BLaER1 treated with 17β-estradiol and CSF1 and Interleukin-3, amounts not matched to agents 10 nM and 100 nM (cell line): ENCODE data around the gene COL18A1.
"Not testable (repeated sequence)": the region's sequence is repeated elsewhere in the genome, so short reads cannot be mapped to it uniquely, and the experiment has no call there.

Source experiments
- H3K27ac ChIP-seq, 11 experiments: shearing (Covaris generic); formaldehyde crosslinking; 2 replicates each; pipeline ENCODE4 v1.8.1; 2022
- H3K27me3 ChIP-seq, 11 experiments: shearing (Covaris generic); formaldehyde crosslinking; 2 replicates each; pipeline ENCODE4 v1.8.1; 2022
- H3K36me3 ChIP-seq, 11 experiments: shearing (Covaris generic); formaldehyde crosslinking; 2 replicates each; pipeline ENCODE4 v1.8.1; 2022
- H3K4me1 ChIP-seq, 10 experiments: shearing (Covaris generic); formaldehyde crosslinking; 2 replicates each; pipeline ENCODE4 v1.8.1; 2022
- H3K4me2 ChIP-seq, 11 experiments: shearing (Covaris generic); formaldehyde crosslinking; 2 replicates each; pipeline ENCODE4 v1.8.1; 2022
- H3K4me3 ChIP-seq, 10 experiments: shearing (Covaris generic); formaldehyde crosslinking; 2 replicates each; pipeline ENCODE4 v1.8.1; 2022
- H3K9ac ChIP-seq, 11 experiments: shearing (Covaris generic); formaldehyde crosslinking; 2 replicates each; pipeline ENCODE4 v1.8.1; 2022
- H3K9me3 ChIP-seq, 11 experiments: shearing (Covaris generic); formaldehyde crosslinking; replicated peaks in 1 of 11; 2 replicates each; pipeline ENCODE4 v1.8.1; 2022
- H4K20me1 ChIP-seq, 11 experiments: shearing (Covaris generic); formaldehyde crosslinking; 2 replicates each; pipeline ENCODE4 v1.8.1; 2022
- Cebpa-rat ChIP-seq, 11 experiments: shearing (Covaris generic); IDR thresholded peaks; 2 replicates each; pipeline ENCODE4 v1.8.1; 2022

Gene COL18A1

GRCh38 chr21:45359451-45360217 is 45.3 kb upstream of the COL18A1 start:
- Histone ChIP-seq H4K20me1 (peaks cover 0 to 9% (median 0%) of the 10 kb centered on the region in 11 experiments; a peak in 1 of 22 replicates), H3K9me3 (no peaks in the 10 kb centered on the region), H3K27ac (no peak overlapping the region), H3K36me3 (no peaks in the 10 kb centered on the region), H3K4me1 (peaks cover 43 to 69% (median 62%) of the 10 kb centered on the region in 10 experiments), H3K4me2 (peak overlapping the region in 7 of 11 experiments; percentile 32 to 78 (median 71); a peak in 10 of 22 replicates), H3K9ac (no peak overlapping the region), H3K4me3 (no peak overlapping the region), H3K27me3 (peaks cover 0 to 14% (median 6%) of the 10 kb centered on the region in 11 experiments; a peak in 11 of 22 replicates)
- TF ChIP-seq Cebpa-rat (IDR thresholded peaks at IDR 0.05) = no peak

GRCh38 chr21:45361033-45361997 is 43.6 kb upstream of the COL18A1 start:
- TF ChIP-seq Cebpa-rat (IDR thresholded peaks at IDR 0.05) = no peak
- Histone ChIP-seq H3K27me3 (peaks cover 0 to 27% (median 11%) of the 10 kb centered on the region in 11 experiments; a peak in 14 of 22 replicates), H4K20me1 (peaks cover 0 to 9% (median 0%) of the 10 kb centered on the region in 11 experiments; a peak in 1 of 22 replicates), H3K36me3 (no peaks in the 10 kb centered on the region), H3K9ac (no peak overlapping the region), H3K4me2 (peak overlapping the region in 3 of 11 experiments; percentile 20 to 52 (median 43); a peak in 1 of 22 replicates), H3K9me3 (no peaks in the 10 kb centered on the region), H3K4me3 (no peak overlapping the region), H3K4me1 (peaks cover 45 to 65% (median 60%) of the 10 kb centered on the region in 10 experiments), H3K27ac (no peak overlapping the region)

- H3K4me3 ChIP-seq = no peak overlapping the region
- peaks cover 0 to 9% (median 0%) of the 10 kb centered on the region in 11 experiments; a peak in 1 of 22 replicates for H4K20me1 ChIP-seq
- peaks cover 0 to 27% (median 11%) of the 10 kb centered on the region in 11 experiments; a peak in 14 of 22 replicates for H3K27me3 ChIP-seq
- peaks cover 36 to 64% (median 59%) of the 10 kb centered on the region in 10 experiments for H3K4me1 ChIP-seq
- no peaks in the 10 kb centered on the region for H3K9me3 ChIP-seq
- H3K27ac ChIP-seq = no peak overlapping the region
- no peak overlapping the region for H3K4me2 ChIP-seq
- no peak for TF ChIP-seq Cebpa-rat (IDR thresholded peaks at IDR 0.05)
- no peaks in the 10 kb centered on the region for H3K36me3 ChIP-seq
- no peak overlapping the region for H3K9ac ChIP-seq
These were observed 42.8 kb upstream of the COL18A1 start for GRCh38 chr21:45362077-45362747.

GRCh38 chr21:45362748-45363145 is 42.2 kb upstream of the COL18A1 start:
- Histone ChIP-seq H3K4me2 (no peak overlapping the region), H4K20me1 (peaks cover 0 to 9% (median 0%) of the 10 kb centered on the region in 11 experiments; a peak in 1 of 22 replicates), H3K27me3 (peaks cover 0 to 27% (median 11%) of the 10 kb centered on the region in 11 experiments; a peak in 14 of 22 replicates), H3K9ac (no peak overlapping the region), H3K36me3 (no peaks in the 10 kb centered on the region), H3K4me3 (no peak overlapping the region), H3K9me3 (no peaks in the 10 kb centered on the region), H3K27ac (no peak overlapping the region), H3K4me1 (peaks cover 30 to 64% (median 59%) of the 10 kb centered on the region in 10 experiments)
- no peak for TF ChIP-seq Cebpa-rat (IDR thresholded peaks at IDR 0.05)

- H3K36me3 ChIP-seq, H3K4me3 ChIP-seq, H3K27ac ChIP-seq, H4K20me1 ChIP-seq, H3K9me3 ChIP-seq, H3K9ac ChIP-seq: not testable (repeated sequence)
- Histone ChIP-seq H3K4me2 (peak overlapping the region in 2 of 11 experiments; percentile 80 to 85; a peak in 4 of 22 replicates), H3K27me3 (peaks cover 0 to 27% (median 11%) of the 10 kb centered on the region in 11 experiments; a peak in 14 of 22 replicates), H3K4me1 (peaks cover 25 to 64% (median 59%) of the 10 kb centered on the region in 10 experiments)
These were observed 41.7 kb upstream of the COL18A1 start for GRCh38 chr21:45363272-45363671.

- TF ChIP-seq Cebpa-rat (IDR thresholded peaks at IDR 0.05) = no peak
- H3K27ac ChIP-seq = peak overlapping the region in 9 of 11 experiments; percentile 31 to 62 (median 51); a peak in 16 of 22 replicates
- H3K9ac ChIP-seq = peak overlapping the region in 7 of 11 experiments; percentile 2 to 47 (median 35); a peak in 7 of 22 replicates
- no peaks in the 10 kb centered on the region for H3K9me3 ChIP-seq
- H3K36me3 ChIP-seq = no peaks in the 10 kb centered on the region
- H3K4me2 ChIP-seq = peak overlapping the region; percentile 47 to 88 (median 66)
- peaks cover 0 to 9% (median 0%) of the 10 kb centered on the region in 11 experiments; a peak in 1 of 22 replicates for H4K20me1 ChIP-seq
- H3K4me1 ChIP-seq = peaks cover 25 to 64% (median 59%) of the 10 kb centered on the region in 10 experiments
- peaks cover 0 to 27% (median 11%) of the 10 kb centered on the region in 11 experiments; a peak in 14 of 22 replicates for H3K27me3 ChIP-seq
- no peak overlapping the region; a peak in 1 of 20 replicates for H3K4me3 ChIP-seq
These were observed 41.0 kb upstream of the COL18A1 start for GRCh38 chr21:45363921-45364467.

GRCh38 chr21:45364468-45365185 is 40.3 kb upstream of the COL18A1 start:
- peaks cover 25 to 64% (median 60%) of the 10 kb centered on the region in 10 experiments for H3K4me1 ChIP-seq
- peaks cover 0 to 9% (median 0%) of the 10 kb centered on the region in 11 experiments; a peak in 1 of 22 replicates for H4K20me1 ChIP-seq
- no peaks in the 10 kb centered on the region for H3K36me3 ChIP-seq
- H3K27ac ChIP-seq = peak overlapping the region in 9 of 11 experiments; percentile 31 to 62 (median 51); a peak in 16 of 22 replicates
- H3K9me3 ChIP-seq = no peaks in the 10 kb centered on the region; a peak in 1 of 22 replicates
- no peak for TF ChIP-seq Cebpa-rat (IDR thresholded peaks at IDR 0.05)
- H3K27me3 ChIP-seq = peaks cover 0 to 27% (median 11%) of the 10 kb centered on the region in 11 experiments; a peak in 14 of 22 replicates
- H3K4me2 ChIP-seq = peak overlapping the region; percentile 47 to 88 (median 66)
- H3K9ac ChIP-seq = peak overlapping the region in 8 of 11 experiments; percentile 2 to 47 (median 27); a peak in 7 of 22 replicates
- H3K4me3 ChIP-seq = no peak overlapping the region; a peak in 1 of 20 replicates
